ENCODE results near the gene CDCP2.
A peak's percentile ranks its signal among the peaks of the same experiment; 100 is the strongest.
"Not testable (repeated sequence)": the region's sequence is repeated elsewhere in the genome, so short reads cannot be mapped to it uniquely, and the experiment has no call there.

The CDCP2 gene

DNA sequence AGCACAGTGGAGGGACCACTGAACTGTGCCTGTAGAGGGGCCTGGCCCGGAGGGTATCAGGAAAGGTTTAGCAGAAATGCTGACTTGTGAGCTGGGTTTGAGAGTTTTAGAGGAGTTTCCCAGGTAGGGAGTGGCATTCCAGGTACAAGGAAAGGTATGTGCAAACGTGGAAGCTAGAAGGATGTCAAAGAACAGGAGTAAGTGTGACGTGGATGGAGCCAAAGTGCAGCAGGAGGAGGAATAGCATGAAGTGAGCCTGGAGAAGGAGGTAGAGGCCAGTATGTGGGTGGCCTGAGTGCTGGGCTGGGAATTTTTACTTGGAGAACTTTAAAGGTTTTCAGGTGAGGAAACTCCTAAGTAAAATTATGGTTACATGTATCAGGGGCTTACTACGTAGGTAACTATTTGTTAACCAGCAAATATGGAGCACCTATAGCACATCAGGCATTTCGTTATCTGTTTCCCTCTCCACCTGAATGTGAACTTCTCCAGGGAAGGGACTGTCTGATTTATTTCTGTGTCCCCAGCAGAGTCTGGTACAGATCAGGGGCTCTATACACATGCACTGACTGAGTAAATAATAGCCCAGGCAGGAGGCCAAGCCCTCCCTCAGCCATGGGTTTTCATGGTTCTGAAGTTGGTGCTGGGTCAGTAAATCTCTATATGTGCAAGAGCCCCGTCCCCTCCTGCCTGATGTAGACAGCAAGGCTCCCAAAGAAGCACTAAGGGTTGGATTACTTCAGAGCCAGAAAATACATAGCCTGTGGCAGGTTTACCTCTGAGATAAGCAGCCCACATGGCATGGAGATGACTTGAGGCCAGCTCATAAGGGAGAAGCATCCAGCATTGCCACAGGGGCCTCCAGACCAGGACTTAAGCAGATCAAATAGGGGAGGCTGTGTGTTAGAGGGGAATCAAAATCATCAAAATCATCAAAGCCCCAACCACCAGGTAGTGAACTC is 43.4 kb downstream of the CDCP2 start:
- intact Hi-C loops (cut with micrococcal nuclease) = no loop called here
- H3K9me3 Mint-ChIP-seq = no peaks in the 10 kb centered on the region
- H3K27ac Mint-ChIP-seq = no peak overlapping the region
- peaks cover 7% of the 10 kb centered on the region for H3K36me3 Mint-ChIP-seq (ENCODE audit: low read depth)
- no peaks in the 10 kb centered on the region for H3K27me3 Mint-ChIP-seq
- H3K4me1 Mint-ChIP-seq (ENCODE audit: low read depth) = no peaks in the 10 kb centered on the region
- no peak overlapping the region for H3K4me3 Mint-ChIP-seq

DNA sequence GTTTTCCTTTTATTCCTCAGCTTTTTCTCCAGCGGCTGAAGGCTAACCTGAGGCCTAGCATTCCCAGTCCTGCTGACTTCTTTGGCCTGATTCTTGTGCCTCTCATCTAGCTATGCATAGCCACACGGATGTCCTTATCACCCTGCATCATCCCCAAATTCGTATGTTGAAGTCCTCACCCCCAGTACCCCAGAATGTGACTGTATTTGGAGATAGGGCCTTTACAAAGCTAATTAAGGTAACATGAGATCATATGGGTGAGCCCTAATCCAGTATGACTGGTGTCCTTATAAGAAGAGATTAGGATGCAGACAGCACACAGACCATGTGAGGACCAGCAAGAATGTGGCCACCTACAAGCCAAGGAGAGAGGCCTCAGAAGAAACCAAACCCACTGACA is 44.6 kb downstream of the CDCP2 start:
- H3K27me3 Mint-ChIP-seq = no peaks in the 10 kb centered on the region
- H3K36me3 Mint-ChIP-seq (ENCODE audit: low read depth) = peaks cover 10% of the 10 kb centered on the region
- intact Hi-C loops (cut with micrococcal nuclease) = no loop called here
- H3K27ac Mint-ChIP-seq = no peak overlapping the region
- peaks cover 2% of the 10 kb centered on the region for H3K9me3 Mint-ChIP-seq
- no peaks in the 10 kb centered on the region for H3K4me1 Mint-ChIP-seq (ENCODE audit: low read depth)
- H3K4me3 Mint-ChIP-seq = no peak overlapping the region

DNA sequence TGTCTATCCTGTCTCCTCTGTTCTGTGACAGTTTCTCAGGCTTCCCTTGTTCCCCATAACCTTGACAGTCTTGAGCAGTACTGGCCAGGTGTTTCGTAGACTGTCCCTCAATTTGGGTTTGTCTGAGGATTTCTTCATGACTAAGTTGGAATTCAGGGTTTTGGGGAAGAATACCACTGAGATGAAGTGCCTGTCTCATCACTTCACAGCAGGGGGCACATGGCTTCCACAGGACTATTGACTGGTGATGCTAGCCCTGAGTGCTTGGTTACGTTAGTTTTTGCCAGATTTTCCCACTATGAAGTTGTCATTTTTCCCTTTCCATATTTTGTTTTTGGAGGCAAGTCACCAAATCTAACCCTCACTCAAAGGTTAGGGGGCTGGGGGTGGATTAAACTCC is 45.7 kb downstream of the CDCP2 start:
- H3K27ac Mint-ChIP-seq = no peak overlapping the region
- H3K9me3 Mint-ChIP-seq = peaks cover 11% of the 10 kb centered on the region
- no peaks in the 10 kb centered on the region for H3K27me3 Mint-ChIP-seq
- peaks cover 20% of the 10 kb centered on the region for H3K36me3 Mint-ChIP-seq (ENCODE audit: low read depth)
- no peak overlapping the region for H3K4me3 Mint-ChIP-seq
- intact Hi-C loops (cut with micrococcal nuclease) = no loop called here
- no peaks in the 10 kb centered on the region for H3K4me1 Mint-ChIP-seq (ENCODE audit: low read depth)

DNA sequence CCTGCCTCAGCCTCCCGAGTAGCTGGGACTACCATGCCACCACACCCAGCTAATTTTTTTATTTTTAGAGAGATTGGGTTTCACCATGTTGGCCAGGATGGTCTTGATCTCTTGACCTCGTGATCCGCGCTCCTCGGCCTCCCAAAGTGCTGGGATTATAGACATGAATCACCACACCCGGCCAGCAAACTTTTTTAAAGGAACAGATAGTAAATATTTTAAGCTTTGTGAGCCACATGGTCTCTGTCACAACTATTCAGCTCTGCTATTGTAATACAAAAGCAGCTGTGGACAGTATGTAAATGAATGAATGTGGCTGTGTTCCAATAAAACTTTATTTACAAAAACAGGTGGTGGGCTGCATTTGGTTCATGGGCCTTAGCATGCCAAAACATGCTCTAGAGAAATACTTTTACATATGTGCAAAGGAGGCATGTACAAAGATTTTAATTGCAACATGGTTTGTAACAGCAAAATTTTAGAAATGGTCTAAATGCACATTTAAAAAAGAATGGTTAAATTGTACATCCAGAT is 47.0 kb downstream of the CDCP2 start:
- Mint-ChIP-seq H3K36me3 (ENCODE audit: low read depth) (peaks cover 33% of the 10 kb centered on the region), H3K9me3 (peaks cover 11% of the 10 kb centered on the region), H3K4me1 (ENCODE audit: low read depth) (no peaks in the 10 kb centered on the region), H3K27me3 (no peaks in the 10 kb centered on the region), H3K27ac (no peak overlapping the region), H3K4me3 (no peak overlapping the region)
- intact Hi-C loops (cut with micrococcal nuclease) = no loop called here

GRCh38 chr1:54105080-54105479 is 47.7 kb downstream of the CDCP2 start:
- Mint-ChIP-seq H3K27ac (no peak overlapping the region), H3K4me3 (no peak overlapping the region), H3K9me3 (peaks cover 11% of the 10 kb centered on the region), H3K27me3 (no peaks in the 10 kb centered on the region), H3K36me3 (ENCODE audit: low read depth) (peaks cover 40% of the 10 kb centered on the region), H3K4me1 (ENCODE audit: low read depth) (no peaks in the 10 kb centered on the region)
- intact Hi-C loops (cut with micrococcal nuclease) = no loop called here

GRCh38 chr1:54104613-54105012 is 48.2 kb downstream of the CDCP2 start:
- H3K4me3 Mint-ChIP-seq; H3K27ac Mint-ChIP-seq; intact Hi-C loops (cut with micrococcal nuclease); H3K4me1 Mint-ChIP-seq (ENCODE audit: low read depth); H3K27me3 Mint-ChIP-seq: not testable (repeated sequence)
- Mint-ChIP-seq H3K36me3 (ENCODE audit: low read depth) (peaks cover 40% of the 10 kb centered on the region), H3K9me3 (peaks cover 11% of the 10 kb centered on the region)

DNA sequence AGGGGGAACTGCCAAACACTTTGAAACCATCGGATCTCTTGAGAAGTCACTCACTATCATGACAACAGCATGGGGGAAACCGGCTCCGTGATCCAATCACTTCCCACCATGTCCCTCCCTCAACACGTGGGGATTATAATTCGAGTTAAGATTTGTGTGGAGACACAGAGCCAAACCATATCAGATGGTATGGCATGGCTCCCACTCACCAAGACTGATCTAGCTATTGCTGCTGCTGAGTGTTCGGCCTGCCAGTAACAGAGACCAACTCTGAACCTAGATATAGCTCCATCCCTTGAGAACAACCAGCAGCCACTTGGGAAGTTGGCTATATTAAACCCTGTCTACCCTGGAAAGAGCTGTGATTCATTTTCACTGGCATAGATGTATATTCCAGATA is 49.4 kb downstream of the CDCP2 start:
- Mint-ChIP-seq H3K4me3 (no peak overlapping the region), H3K9me3 (peaks cover 11% of the 10 kb centered on the region), H3K4me1 (ENCODE audit: low read depth) (peaks cover 13% of the 10 kb centered on the region), H3K36me3 (ENCODE audit: low read depth) (peaks cover 40% of the 10 kb centered on the region), H3K27me3 (no peaks in the 10 kb centered on the region), H3K27ac (no peak overlapping the region)
- intact Hi-C loops (cut with micrococcal nuclease) = no loop called here

GRCh38 chr1:54100500-54100899 is 52.3 kb downstream of the CDCP2 start:
- Mint-ChIP-seq H3K4me3 (no peak overlapping the region), H3K4me1 (ENCODE audit: low read depth) (peaks cover 29% of the 10 kb centered on the region), H3K27ac (no peak overlapping the region), H3K9me3 (peaks cover 11% of the 10 kb centered on the region), H3K27me3 (no peaks in the 10 kb centered on the region), H3K36me3 (ENCODE audit: low read depth) (peaks cover 52% of the 10 kb centered on the region)
- intact Hi-C loops (cut with micrococcal nuclease) = no loop called here

DNA sequence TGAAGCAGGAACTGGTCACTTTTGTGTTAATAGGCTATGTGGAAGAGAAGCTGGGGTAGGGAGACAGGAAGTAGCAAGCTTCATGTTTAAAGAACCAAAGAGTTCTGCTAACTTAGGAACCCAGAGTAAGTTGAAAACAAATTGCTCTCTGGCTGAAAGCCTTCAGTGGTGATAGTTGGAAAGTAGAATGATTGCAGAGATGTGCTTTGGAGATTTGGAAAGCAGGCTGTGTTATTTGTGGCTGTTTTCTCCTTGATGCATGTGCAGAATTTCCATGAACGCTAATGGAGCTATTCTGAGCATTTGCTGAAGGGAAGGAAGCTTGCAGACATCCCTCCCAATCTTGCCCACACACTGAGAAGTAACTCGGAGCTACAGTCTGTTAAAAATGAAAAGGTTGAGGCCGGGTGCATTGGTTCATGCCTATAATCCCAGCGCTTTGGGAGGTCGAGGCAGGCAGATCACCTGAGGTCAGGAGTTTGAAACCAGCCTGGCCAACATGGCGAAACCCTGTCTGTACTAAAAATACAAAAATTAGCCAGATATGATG is 53.7 kb downstream of the CDCP2 start:
- intact Hi-C loops (cut with micrococcal nuclease) = loop anchor here (5.0 kb wide), 1 partner anchor 47 kb away; the partner anchor contains the start of genes TCEANC2 and TMEM59
- peak overlapping the region; percentile 45 for H3K27ac Mint-ChIP-seq
- no peaks in the 10 kb centered on the region for H3K27me3 Mint-ChIP-seq
- peaks cover 35% of the 10 kb centered on the region for H3K4me1 Mint-ChIP-seq (ENCODE audit: low read depth)
- no peak overlapping the region for H3K4me3 Mint-ChIP-seq
- H3K9me3 Mint-ChIP-seq = peaks cover 11% of the 10 kb centered on the region
- H3K36me3 Mint-ChIP-seq (ENCODE audit: low read depth) = peaks cover 49% of the 10 kb centered on the region

DNA sequence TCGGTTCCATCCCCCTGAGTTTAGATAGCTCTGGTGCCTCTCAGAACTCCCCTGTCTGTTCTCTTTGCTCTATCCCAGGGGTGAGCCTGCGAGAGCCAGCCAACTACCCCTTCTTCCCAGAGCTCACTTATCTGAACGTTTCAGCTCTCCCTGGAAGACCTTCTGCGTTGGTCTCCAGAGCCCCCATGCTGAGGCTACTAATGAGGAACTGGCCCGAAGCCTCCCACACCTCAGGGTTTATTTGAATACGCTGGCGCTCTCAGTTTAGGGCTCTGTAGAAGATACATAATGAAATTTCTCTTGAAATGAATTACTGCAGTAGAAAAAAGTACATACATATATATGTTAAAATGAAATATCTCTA is 55.9 kb downstream of the CDCP2 start:
- Mint-ChIP-seq H3K4me3 (no peak overlapping the region), H3K4me1 (ENCODE audit: low read depth) (peaks cover 36% of the 10 kb centered on the region), H3K36me3 (ENCODE audit: low read depth) (peaks cover 41% of the 10 kb centered on the region), H3K27ac (peak overlapping the region; percentile 73), H3K27me3 (no peaks in the 10 kb centered on the region), H3K9me3 (no peaks in the 10 kb centered on the region)
- intact Hi-C loops (cut with micrococcal nuclease) = loop anchor here (5.0 kb wide), 1 partner anchor 45 kb away; the partner anchor contains the start of genes TCEANC2 and TMEM59

- Mint-ChIP-seq H3K27me3 (no peaks in the 10 kb centered on the region), H3K4me3 (no peak overlapping the region), H3K9me3 (no peaks in the 10 kb centered on the region), H3K4me1 (ENCODE audit: low read depth) (peaks cover 41% of the 10 kb centered on the region), H3K27ac (peak overlapping the region; percentile 73), H3K36me3 (ENCODE audit: low read depth) (peaks cover 36% of the 10 kb centered on the region)
- intact Hi-C loops (cut with micrococcal nuclease) = loop anchor here (5.0 kb wide), 1 partner anchor 44 kb away; the partner anchor contains the start of genes TCEANC2 and TMEM59
These were observed 56.4 kb downstream of the CDCP2 start for GRCh38 chr1:54096227-54096876.

DNA sequence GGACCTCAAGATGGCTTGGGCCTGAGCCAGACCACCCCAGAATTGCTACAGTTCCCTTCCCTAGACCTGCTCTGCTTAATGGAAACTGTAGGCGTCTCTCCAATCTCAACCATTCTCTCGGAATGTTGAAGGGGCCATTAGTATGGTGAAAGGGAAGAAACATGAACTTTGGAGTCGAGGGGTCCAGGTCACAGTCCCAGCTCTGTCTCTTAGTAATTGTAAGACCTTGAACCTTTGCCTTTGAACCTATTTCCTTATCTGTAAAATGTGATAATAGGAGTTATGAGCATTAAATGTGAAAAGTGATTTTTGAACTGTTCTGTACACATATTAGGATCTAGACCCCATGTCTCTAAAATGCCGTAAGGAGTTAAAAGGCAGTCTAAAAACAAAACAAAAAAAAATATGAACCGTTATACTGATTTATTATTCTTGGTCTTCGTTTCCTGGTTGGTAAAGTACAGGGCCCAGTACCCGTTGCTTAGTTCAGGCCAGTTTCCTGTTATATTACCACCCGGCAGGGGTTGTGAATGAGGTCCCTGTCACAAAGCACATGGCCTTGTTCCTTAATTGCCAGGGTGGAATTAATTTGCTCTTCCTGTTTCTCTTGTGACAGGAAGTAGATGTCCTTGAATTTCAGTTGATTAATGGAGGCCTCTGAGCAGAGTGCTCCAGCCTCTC is 57.1 kb downstream of the CDCP2 start:
- no peak overlapping the region for H3K4me3 Mint-ChIP-seq
- peaks cover 29% of the 10 kb centered on the region for H3K36me3 Mint-ChIP-seq (ENCODE audit: low read depth)
- peak overlapping the region; percentile 73 for H3K27ac Mint-ChIP-seq
- intact Hi-C loops (cut with micrococcal nuclease) = loop anchor here (5.0 kb wide), 1 partner anchor 43 kb away; the partner anchor contains the start of genes TCEANC2 and TMEM59
- no peaks in the 10 kb centered on the region for H3K27me3 Mint-ChIP-seq
- no peaks in the 10 kb centered on the region for H3K9me3 Mint-ChIP-seq
- H3K4me1 Mint-ChIP-seq (ENCODE audit: low read depth) = peaks cover 42% of the 10 kb centered on the region

- H3K4me3 Mint-ChIP-seq, H3K9me3 Mint-ChIP-seq, H3K27me3 Mint-ChIP-seq: not testable (repeated sequence)
- peaks cover 23% of the 10 kb centered on the region for H3K36me3 Mint-ChIP-seq (ENCODE audit: low read depth)
- intact Hi-C loops (cut with micrococcal nuclease) = loop anchor here (5.0 kb wide), 1 partner anchor 42 kb away; the partner anchor contains the start of genes TCEANC2 and TMEM59
- H3K27ac Mint-ChIP-seq = peak overlapping the region; percentile 73
- H3K4me1 Mint-ChIP-seq (ENCODE audit: low read depth) = peaks cover 42% of the 10 kb centered on the region
These were observed 58.1 kb downstream of the CDCP2 start for GRCh38 chr1:54094730-54095105.
